IMR-90 (cell line): Measurements from ENCODE around the gene BTLA. TPM values are rescaled to one million over a fixed set of nuclear protein-coding genes. Genes with fewer than 3 reads are reported as not detected.

Experiments
- ATAC-seq: fragments of 200-7000 bp; cut with Tn5 transposase; 2 replicates; pipeline ENCODE4 v1.9.1; 2020; ENCODE audit warnings: low read depth, mild to moderate bottlenecking, moderate library complexity
- BruUV-seq: library from RNA; stranded (reverse); fragments of 400-500 nt; replicated peaks from 2 replicates; lab custom pipeline; 2021; lab: Mats Ljungman, UMichigan
- CTCF ChIA-PET: fragments of 300-600 bp; formaldehyde crosslinking; extraction: SDS; loops from one replicate; lab custom pipeline; 2021; ENCODE audit warnings: antibody characterized with exemption; lab: Yijun Ruan, JAX
- POLR2A ChIA-PET: fragments of 300-600 bp; sonication (Branson Sonifier 250); formaldehyde crosslinking; loops from one replicate; lab custom pipeline; 2022; ENCODE audit warnings: antibody characterized with exemption; ENCODE audit not compliant: unreplicated experiment; lab: Charles Lee
- DNase-seq: peaks from one replicate; pipeline ENCODE4 v3.0.0; 2013
- H2AFZ ChIP-seq: replicated peaks from 2 replicates; pipeline ENCODE3; 2013; ENCODE audit warnings: low read length, mild to moderate bottlenecking; ENCODE audit not compliant: poor library complexity
- H2AK5ac ChIP-seq: 2 replicates; pipeline ENCODE4 v1.6.1; 2013; ENCODE audit warnings: low read depth, low read length, inconsistent platforms
- H2AK9ac ChIP-seq: replicated peaks from 2 replicates; pipeline ENCODE3; 2013; ENCODE audit warnings: mild to moderate bottlenecking, low read depth, low read length, moderate library complexity; ENCODE audit not compliant: poor library complexity
- H2BK120ac ChIP-seq: 2 replicates; pipeline ENCODE4 v1.6.1; 2013; ENCODE audit warnings: low read depth, low read length, inconsistent platforms
- H2BK15ac ChIP-seq: 3 replicates; pipeline ENCODE4 v1.6.1; 2013; ENCODE audit warnings: low read depth, low read length, inconsistent platforms
- H2BK20ac ChIP-seq: 2 replicates; pipeline ENCODE4 v1.6.1; 2013; ENCODE audit warnings: low read depth, mild to moderate bottlenecking, inconsistent platforms, low read length, moderate library complexity
- H2BK5ac ChIP-seq: 2 replicates; pipeline ENCODE4 v1.6.1; 2013; ENCODE audit warnings: mild to moderate bottlenecking, low read depth, low read length, inconsistent platforms; ENCODE audit not compliant: poor library complexity, severe bottlenecking
- H3K14ac ChIP-seq: replicated peaks from 2 replicates; pipeline ENCODE4 v1.6.1; 2013; ENCODE audit warnings: low read depth, low read length, inconsistent platforms
- H3K18ac ChIP-seq: 2 replicates; pipeline ENCODE4 v1.6.1; 2013; ENCODE audit warnings: low read depth, low read length, control low read depth
- H3K23ac ChIP-seq: 2 replicates; pipeline ENCODE4 v1.6.1; 2013; ENCODE audit warnings: low read depth, low read length, inconsistent platforms
- H3K27ac ChIP-seq: 2 replicates; pipeline ENCODE4 v1.5.1; 2013; ENCODE audit warnings: mild to moderate bottlenecking, control low read depth, low read length; ENCODE audit not compliant: insufficient read depth
- H3K27me3 ChIP-seq: 2 replicates; pipeline ENCODE4 v1.6.1; 2013; ENCODE audit warnings: low read length; ENCODE audit not compliant: control insufficient read depth, insufficient read depth
- H3K36me3 ChIP-seq: 2 replicates; pipeline ENCODE4 v1.6.1; 2013; ENCODE audit warnings: low read length, mixed read lengths; ENCODE audit not compliant: control insufficient read depth, insufficient read depth
- H3K4ac ChIP-seq: 2 replicates; pipeline ENCODE4 v1.6.1; 2013; ENCODE audit warnings: low read depth, low read length, inconsistent platforms
- H3K4me1 ChIP-seq: 2 replicates; pipeline ENCODE4 v1.6.1; 2013; ENCODE audit warnings: low read length, mixed read lengths; ENCODE audit not compliant: control insufficient read depth, insufficient read depth
- H3K4me2 ChIP-seq: 2 replicates; pipeline ENCODE4 v1.6.1; 2013; ENCODE audit warnings: low read depth, mild to moderate bottlenecking, control low read depth, low read length, moderate library complexity
- H3K4me3 ChIP-seq: 2 replicates; pipeline ENCODE4 v1.5.1; 2013; ENCODE audit warnings: low read depth, mild to moderate bottlenecking, control low read depth, low read length, moderate library complexity; ENCODE audit not compliant: insufficient read depth
- H3K56ac ChIP-seq: 2 replicates; pipeline ENCODE4 v1.6.1; 2013; ENCODE audit warnings: low read length, inconsistent platforms; ENCODE audit not compliant: insufficient read depth; ENCODE audit errors: extremely low read depth
- H3K79me1 ChIP-seq, 2 experiments: 2 replicates each; pipeline ENCODE4 v1.6.1; 2013; ENCODE audit warnings: low read length in 2 of 2, inconsistent platforms in 1 of 2, low read depth in 1 of 2
- H3K9ac ChIP-seq: 2 replicates; pipeline ENCODE4 v1.6.1; 2013; ENCODE audit warnings: low read depth, low read length, control low read depth
- H3K9me1 ChIP-seq: 2 replicates; pipeline ENCODE4 v1.6.1; 2013; ENCODE audit warnings: low read length, inconsistent platforms; ENCODE audit not compliant: insufficient read depth
- H3K9me3 ChIP-seq: 2 replicates; pipeline ENCODE4 v1.6.1; 2013; ENCODE audit warnings: low read length; ENCODE audit not compliant: control insufficient read depth, insufficient read depth
- H4K20me1 ChIP-seq: 2 replicates; pipeline ENCODE4 v1.6.1; 2013; ENCODE audit warnings: low read length, inconsistent platforms; ENCODE audit not compliant: insufficient read depth
- H4K5ac ChIP-seq: 2 replicates; pipeline ENCODE4 v1.6.1; 2013; ENCODE audit warnings: mild to moderate bottlenecking, low read depth, low read length, control low read depth
- H4K8ac ChIP-seq, 2 experiments: 2 replicates each; pipeline ENCODE4 v1.6.1; 2013; ENCODE audit warnings: low read depth in 2 of 2, low read length in 2 of 2, control low read depth in 1 of 2, inconsistent platforms in 1 of 2
- H4K91ac ChIP-seq: 2 replicates; pipeline ENCODE4 v1.6.1; 2013; ENCODE audit warnings: low read depth, low read length, inconsistent platforms; ENCODE audit not compliant: insufficient read depth
- CEBPB ChIP-seq: IDR thresholded peaks from 2 replicates; pipeline ENCODE4 v1.6.1; 2012; ENCODE audit warnings: low read depth, low read length, improper control_type of control experiment
- CHD1 ChIP-seq: IDR thresholded peaks from 2 replicates; pipeline ENCODE4 v1.6.1; 2012; ENCODE audit warnings: low read depth, low read length, improper control_type of control experiment
- MAFK ChIP-seq: IDR thresholded peaks from 2 replicates; pipeline ENCODE4 v1.6.1; 2012; ENCODE audit warnings: low read depth, low read length, improper control_type of control experiment
- POLR2A ChIP-seq: IDR thresholded peaks from 2 replicates; pipeline ENCODE4 v1.6.1; 2012; ENCODE audit warnings: mild to moderate bottlenecking, low read depth, low read length
- RAD21 ChIP-seq: IDR thresholded peaks from 2 replicates; pipeline ENCODE4 v1.6.1; 2012; ENCODE audit warnings: low read length, improper control_type of control experiment
- RCOR1 ChIP-seq: IDR thresholded peaks from 2 replicates; pipeline ENCODE4 v1.6.1; 2012; ENCODE audit warnings: mild to moderate bottlenecking, low read length, improper control_type of control experiment; ENCODE audit not compliant: insufficient replicate concordance
- RFX5 ChIP-seq: IDR thresholded peaks from 2 replicates; pipeline ENCODE4 v1.8.0; 2012; ENCODE audit warnings: low read depth, mild to moderate bottlenecking, low read length, moderate library complexity
- USF2 ChIP-seq: fragments of 150-350 bp; IDR thresholded peaks from 2 replicates; pipeline ENCODE4 v1.6.1; 2017; ENCODE audit warnings: mild to moderate bottlenecking, antibody characterized with exemption, low read length, low read depth
- WGBS, 2 experiments: methylation state at CpG; one replicate each; pipeline versions ENCODE4 v1.1.5 to v1.1.7; 2013; ENCODE audit warnings: missing lambda C conversion rate in 2 of 2; ENCODE audit not compliant: insufficient read length in 1 of 2; ENCODE audit errors: extremely low coverage in 2 of 2; 5-methylcytosine and 5-hydroxymethylcytosine counted together
- dilution Hi-C: fragments of 300-500 bp; cut with HindIII; formaldehyde crosslinking; loops from one replicate; pipeline ENCODE4 v1.14.3; 2018; ENCODE audit warnings: low sequenced_read_pairs; ENCODE audit not compliant: unreplicated experiment
- in situ Hi-C: fragments of 300-500 bp; cut with MboI; formaldehyde crosslinking; loops from 3 replicates; pipeline ENCODE4 v1.14.3; 2019; ENCODE audit warnings: low sequenced_read_pairs, inconsistent platforms, mixed read lengths
- intact Hi-C: fragments of 100-400 bp; cut with micrococcal nuclease; formaldehyde crosslinking; loops from 2 replicates; pipeline ENCODE4 v1.10.0; 2022
- polyA plus RNA-seq, 3 experiments: library from polyadenylated mRNA; depleted of rRNA; stranded (reverse); fragments of >200 nt; gene quantifications; 2 replicates each; pipeline ENCODE4 v1.2.3, GENCODE V29; 2012; ENCODE audit warnings: low replicate concordance in 1 of 3
- total RNA-seq: library from RNA; depleted of rRNA; stranded (reverse); fragments of >200 nt; gene quantifications from 2 replicates; pipeline ENCODE4 v1.2.3, GENCODE V29; 2012

BTLA gene
- total and polyA plus RNA-seq, 2 of the 4 experiments (the other 2 are of a cell fraction): not detected

DNA sequence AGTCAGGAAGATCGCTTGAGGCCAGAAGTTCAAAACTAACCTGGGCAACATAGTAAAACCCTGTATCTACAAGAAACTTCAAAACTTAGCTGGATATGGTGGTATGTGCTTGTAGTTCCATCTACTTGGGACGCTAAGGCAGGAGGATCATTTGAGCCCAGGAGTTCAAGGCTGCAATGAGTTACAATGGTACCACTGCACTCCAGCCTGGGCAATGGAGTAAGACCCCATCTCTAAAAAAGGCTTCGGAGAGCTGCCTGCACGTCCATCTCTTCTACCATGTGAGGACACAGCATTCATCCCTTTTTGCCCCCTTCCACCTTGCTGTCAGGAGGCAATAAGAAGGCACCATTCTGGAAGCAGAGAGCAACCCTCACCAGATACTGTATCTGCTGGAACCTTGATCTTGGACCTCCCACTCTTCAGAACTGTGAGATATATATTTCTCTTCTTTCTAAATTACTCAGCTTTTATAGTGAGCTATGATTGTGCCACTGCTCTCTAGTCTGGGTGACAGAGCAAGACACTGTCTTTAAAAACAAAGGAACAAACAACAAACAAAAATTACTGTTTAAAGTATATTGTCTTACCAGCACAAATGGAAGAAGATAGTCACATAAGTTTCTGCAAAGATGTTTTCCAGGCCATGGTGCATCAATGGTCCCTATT is 4.2 kb upstream of the BTLA start:
- Histone ChIP-seq H3K36me3 (no peaks in the 10 kb centered on the region), H3K56ac (no peak overlapping the region), H4K20me1 (no peaks in the 10 kb centered on the region), H2BK120ac (no peak overlapping the region), H3K79me1 (no peaks in the 10 kb centered on the region), H2BK5ac (no peak overlapping the region), H4K91ac (no peak overlapping the region), H4K8ac (no peak overlapping the region), H3K9me1 (no peaks in the 10 kb centered on the region), H3K4ac (no peak overlapping the region), H2AFZ (no peak overlapping the region), H2BK15ac (no peak overlapping the region), H3K9ac (no peak overlapping the region), H3K27ac (no peak overlapping the region), H3K4me3 (no peak overlapping the region), H3K14ac (no peak overlapping the region), H3K4me1 (no peaks in the 10 kb centered on the region), H4K5ac (no peak overlapping the region), H3K18ac (no peak overlapping the region), H3K9me3 (no peaks in the 10 kb centered on the region), H2BK20ac (no peak overlapping the region), H3K4me2 (no peak overlapping the region), H2AK9ac (no peak overlapping the region), H3K27me3 (no peaks in the 10 kb centered on the region; the same call in 1 of the 2 replicates), H2AK5ac (no peak overlapping the region), H3K23ac (no peak overlapping the region)
- ATAC-seq (no peak), DNase-seq (no peak)
- TF ChIP-seq CHD1 (no peak), CEBPB (no peak), RFX5 (no peak), MAFK (no peak), POLR2A (no peak), RCOR1 (no peak), RAD21 (no peak), USF2 (no peak)
- CTCF ChIA-PET: interaction anchor here (1.1 kb wide), 1 partner anchor 37 kb away, joined by 3 read pairs; no protein-coding TSS in a partner anchor
- in situ Hi-C loops (loop anchor here (25.0 kb wide), 1 partner anchor 366 kb away; the partner anchor contains the start of gene GCSAM), intact Hi-C loops (no loop called here), dilution Hi-C loops (loop anchor here (25.0 kb wide), 1 partner anchor 191 kb away; no protein-coding TSS in a partner anchor)
- 60% methylated on average over 1 of the region's 4 CpGs; no CpG with 5 or more reads in 1 of the 2 experiments for WGBS, 2 experiments
- no TSS peak for BruUV-seq
- POLR2A ChIA-PET: no interaction called here
